K562 (cell line): ENCODE results near the gene CCDC127. TPM values are rescaled to one million over a fixed set of nuclear protein-coding genes. Genes with fewer than 3 reads are reported as not detected.
"Not testable (repeated sequence)": the region's sequence is repeated elsewhere in the genome, so short reads cannot be mapped to it uniquely, and the experiment has no call there.

Experiments
- ATAC-seq: fragments of 200-7000 bp; cut with Tn5 transposase; 3 replicates; pipeline ENCODE4 v1.9.1; 2020; ENCODE audit warnings: moderate library complexity
- BruUV-seq: library from RNA; stranded (reverse); fragments of 400-500 nt; replicated peaks from 2 replicates; lab custom pipeline; 2021; lab: Mats Ljungman, UMichigan
- CTCF ChIA-PET: fragments of 300-600 bp; formaldehyde crosslinking; extraction: SDS; loops from one replicate; lab custom pipeline; 2021; ENCODE audit warnings: low intra/inter-chr PET ratio; lab: Yijun Ruan, JAX
- POLR2A ChIA-PET: fragments of 300-600, 350-650 bp; sonication (Branson Sonifier 250); formaldehyde crosslinking; extraction: SDS; loops from one replicate; lab custom pipeline; 2021; ENCODE audit warnings: antibody characterized with exemption, inconsistent platforms; lab: Yijun Ruan, JAX
- DNase-seq, 4 experiments: peaks; one replicate each; pipeline versions ENCODE4 v3.0.0 to v3.0.0-alpha.2; 2011 to 2018; ENCODE audit warnings: low spot score in 3 of 4, mixed read lengths in 3 of 4; ENCODE audit errors: extremely low read depth in 1 of 4
- FAIRE-seq: peaks from 2 replicates; lab custom pipeline; 2011; peaks lifted over from hg19 to GRCh38; lab: Jason Lieb, UNC
- H2AFZ ChIP-seq: 2 replicates; pipeline ENCODE4 v1.6.0; 2011; ENCODE audit warnings: low read depth, low read length, control low read depth, inconsistent platforms
- H3K27ac ChIP-seq: fragments of 200-600 bp; 3 replicates; pipeline ENCODE4 v1.8.0; 2011; ENCODE audit warnings: low read depth, mild to moderate bottlenecking, control low read depth, inconsistent platforms, low read length, moderate library complexity, mixed read lengths; ENCODE audit errors: extremely low read depth
- H3K27me3 ChIP-seq, 2 experiments: fragments of 300-600 bp in 1 of 2; 2 replicates in 1 of 2; 3 replicates in 1 of 2; pipeline versions ENCODE4 v1.6.0 to v1.8.0; 2011; ENCODE audit warnings: inconsistent platforms in 2 of 2, low read length in 2 of 2, mild to moderate bottlenecking in 1 of 2, mixed read lengths in 1 of 2, moderate library complexity in 1 of 2; ENCODE audit not compliant: control insufficient read depth in 2 of 2, insufficient read depth in 2 of 2
- H3K36me3 ChIP-seq: fragments of 300-600 bp; 3 replicates; pipeline ENCODE4 v1.8.0; 2011; ENCODE audit warnings: mild to moderate bottlenecking, low read length, inconsistent platforms; ENCODE audit not compliant: control insufficient read depth, insufficient read depth
- H3K4me1 ChIP-seq, 2 experiments: fragments of 200-600 bp in 1 of 2; replicated peaks in 1 of 2; 2 replicates in 1 of 2; 3 replicates in 1 of 2; pipeline versions ENCODE4 v1.5.1 to v1.8.0; 2011; ENCODE audit warnings: inconsistent platforms in 2 of 2, low read length in 2 of 2, mild to moderate bottlenecking in 1 of 2, mixed read lengths in 1 of 2, moderate library complexity in 1 of 2; ENCODE audit not compliant: control insufficient read depth in 2 of 2, insufficient read depth in 2 of 2
- H3K4me2 ChIP-seq: 2 replicates; pipeline ENCODE4 v1.6.1; 2011; ENCODE audit warnings: low read length, control low read depth, inconsistent platforms, mixed read lengths; ENCODE audit not compliant: insufficient read depth
- H3K4me3 ChIP-seq: fragments of 200-600 bp; sonication (generic), shearing (Covaris generic); 2 replicates; pipeline ENCODE4 v1.5.1; 2016; ENCODE audit warnings: control low read depth, inconsistent platforms
- H3K79me2 ChIP-seq: fragments of 200-600 bp; 3 replicates; pipeline ENCODE4 v1.8.0; 2011; ENCODE audit warnings: low read length, inconsistent platforms; ENCODE audit not compliant: control insufficient read depth, insufficient read depth
- H3K9ac ChIP-seq, 2 experiments: 2 replicates each; pipeline versions ENCODE4 v1.6.0 to v1.6.1; 2011; ENCODE audit warnings: low read depth in 2 of 2, low read length in 2 of 2, control low read depth in 1 of 2, inconsistent platforms in 1 of 2, mild to moderate bottlenecking in 1 of 2, mixed read lengths in 1 of 2; ENCODE audit not compliant: insufficient read depth in 1 of 2
- H3K9me1 ChIP-seq: one replicate; pipeline ENCODE4 v1.6.0; 2011; ENCODE audit warnings: inconsistent platforms, mild to moderate bottlenecking, low read length, moderate library complexity; ENCODE audit not compliant: control insufficient read depth, insufficient read depth
- H3K9me3 ChIP-seq: replicated peaks from 2 replicates; pipeline ENCODE4 v1.5.1; 2011; ENCODE audit warnings: low read depth, low read length, inconsistent platforms; ENCODE audit not compliant: control insufficient read depth, insufficient read depth
- H4K20me1 ChIP-seq: replicated peaks from 2 replicates; pipeline ENCODE4 v1.6.1; 2011; ENCODE audit warnings: low read length, inconsistent platforms, mixed read lengths; ENCODE audit not compliant: control insufficient read depth, insufficient read depth
- ARNT ChIP-seq, 2 experiments: fragments of 450-650 bp; IDR thresholded peaks; 2 replicates each; pipeline ENCODE4 v1.6.1; 2016; ENCODE audit warnings: mild to moderate bottlenecking in 1 of 2
- CREB1 ChIP-seq, 2 experiments: sonication (generic) in 1 of 2; formaldehyde crosslinking in 1 of 2; IDR thresholded peaks; 2 replicates each; pipeline versions ENCODE4 v1.6.1 to v1.8.0; 2012 to 2022; ENCODE audit warnings: inconsistent platforms in 1 of 2, mild to moderate bottlenecking in 1 of 2, missing genetic modification reagents in 1 of 2, moderate library complexity in 1 of 2
- ESRRB ChIP-seq: fragments of 250-450 bp; sonication (Bioruptor Pico); IDR thresholded peaks from 2 replicates; pipeline ENCODE4 v1.5.0; 2020; ENCODE audit warnings: mild to moderate bottlenecking, moderate library complexity, borderline replicate concordance
- FOXM1 ChIP-seq, 2 experiments: fragments of 450-650 bp in 1 of 2; sonication (generic) in 1 of 2; formaldehyde crosslinking in 1 of 2; IDR thresholded peaks; 2 replicates each; pipeline versions ENCODE4 v1.6.1 to v1.9.0; 2017 to 2022; ENCODE audit warnings: low read depth in 2 of 2, mild to moderate bottlenecking in 2 of 2, missing genetic modification reagents in 1 of 2, moderate library complexity in 1 of 2
- SREBF1 ChIP-seq: fragments of 150-350 bp; IDR thresholded peaks from 2 replicates; pipeline ENCODE4 v1.6.1; 2014; ENCODE audit warnings: antibody characterized with exemption, low read depth, low read length, borderline replicate concordance
- ZNF224 ChIP-seq: sonication (generic); formaldehyde crosslinking; IDR thresholded peaks from 2 replicates; pipeline ENCODE4 v1.8.0; 2022; ENCODE audit warnings: mild to moderate bottlenecking, missing genetic modification reagents
- ZNF696 ChIP-seq: fragments of 250-450 bp; sonication (Bioruptor Pico); conservative IDR thresholded peaks from 2 replicates; pipeline ENCODE4 v1.4.0; 2020; ENCODE audit warnings: mild to moderate bottlenecking, moderate library complexity
- ZNF764 ChIP-seq: fragments of 250-450 bp; sonication (Bioruptor Pico); IDR thresholded peaks from 2 replicates; pipeline ENCODE4 v1.4.0; 2020; ENCODE audit warnings: low read depth, mild to moderate bottlenecking, moderate library complexity
- WGBS: fragments of 100-300 bp; shearing (Covaris generic); methylation state at CpG from one replicate; pipeline ENCODE4 v1.1.6; 2016; ENCODE audit warnings: low coverage, mixed read lengths; ENCODE audit not compliant: insufficient coverage; ENCODE audit errors: missing lambda C conversion rate; 5-methylcytosine and 5-hydroxymethylcytosine counted together
- in situ Hi-C: fragments of 300-500 bp; cut with MboI; formaldehyde crosslinking; loops from 4 replicates; pipeline ENCODE4 v1.15.0; 2018; ENCODE audit warnings: inconsistent platforms, mixed read lengths
- intact Hi-C: fragments of 100-400 bp; cut with micrococcal nuclease; formaldehyde crosslinking; loops from 2 replicates; pipeline ENCODE4 v1.14.2; 2022
- polyA plus RNA-seq, 8 experiments: library from polyadenylated mRNA; depleted of rRNA in 4 of 8; stranded (reverse) in 5 of 8; unstranded in 3 of 8; fragments of >200 nt; fragmentation: Nextera tagmentation in 2 of 8; fragmentation: Illumina TruSeq in 1 of 8; extraction: Ambion mirVana in 2 of 8; extraction: Trizol in 1 of 8; gene quantifications; 2 replicates each; pipeline versions ENCODE4 v1.2.1 to v1.2.3, GENCODE V29; 2011 to 2014; ENCODE audit warnings: inconsistent platforms in 1 of 8, missing spikeins in 1 of 8
- total RNA-seq, 7 experiments: library from RNA; depleted of rRNA in 6 of 7; stranded (reverse); fragments of >200 nt in 6 of 7; fragmentation: Illumina TruSeq in 2 of 7; extraction: Trizol in 2 of 7; gene quantifications; 2 replicates each; pipeline versions ENCODE4 v1.2.1 to v1.2.3, GENCODE V29; 2011 to 2021; ENCODE audit warnings: low replicate concordance in 1 of 7
- TF ChIP-seq, protein P1 (sequence below), 2 experiments: fragments of 450-650 bp in 1 of 2; sonication (generic) in 1 of 2; formaldehyde crosslinking in 1 of 2; IDR thresholded peaks in 1 of 2; conservative IDR thresholded peaks in 1 of 2; 2 replicates each; pipeline versions ENCODE4 v1.6.1 to v1.8.1; 2016 to 2023; ENCODE audit warnings: mild to moderate bottlenecking in 2 of 2, moderate library complexity in 2 of 2, inconsistent platforms in 1 of 2, missing genetic modification reagents in 1 of 2

The CCDC127 gene
- total and polyA plus RNA-seq, 9 of the 15 experiments (the other 6 are each of a cell fraction or from before 2014, with no cell fraction given) = 2.7 to 4.5 (median 4.1) TPM

DNA sequence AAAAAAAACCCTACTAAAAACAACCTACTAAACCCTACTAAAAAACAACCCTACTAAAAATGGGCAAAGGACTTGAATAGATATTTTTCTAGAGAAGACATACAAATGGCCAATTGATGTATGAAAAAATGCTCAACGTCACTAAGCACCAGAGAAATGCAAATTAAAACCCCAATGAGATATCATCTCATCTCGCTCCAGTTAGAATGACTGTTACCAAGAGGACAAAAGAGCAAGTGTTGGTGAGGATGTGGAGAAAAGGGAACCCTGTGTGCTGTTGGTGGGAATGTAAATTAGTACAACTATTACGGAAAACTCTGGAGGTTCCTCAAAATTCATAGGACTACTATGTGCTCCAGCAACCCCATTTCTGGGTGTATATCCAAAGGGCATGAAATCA lies 10.9 kb upstream of the CCDC127 start (continued):
- no peak for TF ChIP-seq FOXM1 (IDR thresholded peaks at IDR 0.05; ENCODE audit: low read depth)
- no peak for TF ChIP-seq FOXM1 (CRISPR knock-in tag; IDR thresholded peaks at IDR 0.05; ENCODE audit: low read depth)
- TF ChIP-seq ZNF224 (CRISPR knock-in tag) = no peak
- no peak for TF ChIP-seq SREBF1
- TF ChIP-seq CREB1 (IDR thresholded peaks at IDR 0.05) = no peak
- TF ChIP-seq CREB1 (CRISPR knock-in tag; IDR thresholded peaks at IDR 0.05) = no peak
- TF ChIP-seq ARNT (IDR thresholded peaks at IDR 0.05) = no peak
- no peak for TF ChIP-seq ESRRB (CRISPR knock-in tag)
- no peak for TF ChIP-seq ZNF696 (CRISPR knock-in tag)
- no peak for TF ChIP-seq ZNF764 (CRISPR knock-in tag)
- TF ChIP-seq, protein P1, sequence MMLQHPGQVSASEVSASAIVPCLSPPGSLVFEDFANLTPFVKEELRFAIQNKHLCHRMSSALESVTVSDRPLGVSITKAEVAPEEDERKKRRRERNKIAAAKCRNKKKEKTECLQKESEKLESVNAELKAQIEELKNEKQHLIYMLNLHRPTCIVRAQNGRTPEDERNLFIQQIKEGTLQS (IDR thresholded peaks at IDR 0.05) = no peak
- TF ChIP-seq, protein P1 (CRISPR knock-in tag; conservative IDR thresholded peaks at IDR 0.05) = no peak

DNA sequence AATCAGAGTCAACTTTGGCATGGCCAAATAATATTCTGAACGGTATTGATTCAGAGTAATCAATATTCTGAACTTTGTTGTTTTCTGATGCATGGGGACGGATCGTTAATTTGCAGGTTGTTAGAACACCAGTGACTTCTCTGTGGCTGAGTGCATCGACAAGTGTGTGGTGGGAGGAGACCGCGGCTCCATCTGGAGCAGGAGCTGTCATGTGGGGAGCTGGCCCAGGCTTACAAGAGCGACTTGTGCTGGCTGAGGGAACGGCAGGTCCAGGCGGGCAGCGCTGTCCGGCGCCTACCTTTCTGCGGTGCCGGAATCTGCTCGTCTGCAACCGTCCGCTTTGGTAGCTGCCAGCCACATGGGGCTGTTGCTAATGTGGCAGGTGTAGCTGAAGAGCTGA lies 9.4 kb upstream of the CCDC127 start:
- H3K4me1 ChIP-seq, in situ Hi-C loops, intact Hi-C loops, FAIRE-seq, BruUV-seq, H3K9ac ChIP-seq, H3K4me3 ChIP-seq, H2AFZ ChIP-seq, H4K20me1 ChIP-seq, H3K27ac ChIP-seq, DNase-seq, H3K9me3 ChIP-seq, H3K9me1 ChIP-seq, CTCF ChIA-PET, H3K4me2 ChIP-seq, H3K27me3 ChIP-seq, ATAC-seq: not testable (repeated sequence)
- Histone ChIP-seq H3K79me2 (peaks cover 17% of the 10 kb centered on the region), H3K36me3 (peaks cover 93% of the 10 kb centered on the region)
- 93% methylated on average over 7 of the region's 17 CpGs for WGBS
- POLR2A ChIA-PET = interaction anchor here (0.8 to 1.5 kb wide), 3 partner anchors 9 to 59 kb away, joined by 3 to 7 read pairs (median 3); partner anchors contain the start of genes CCDC127 and SDHA
